ENCODE data around the gene MDGA2.

Gene MDGA2

GRCh38 chr14:47606566-47606965 lies 68.8 kb downstream of the MDGA2 start:
- DNase-seq: no peak

GRCh38 chr14:47596860-47597259 lies 78.5 kb downstream of the MDGA2 start:
- DNase-seq: no peak

DNA sequence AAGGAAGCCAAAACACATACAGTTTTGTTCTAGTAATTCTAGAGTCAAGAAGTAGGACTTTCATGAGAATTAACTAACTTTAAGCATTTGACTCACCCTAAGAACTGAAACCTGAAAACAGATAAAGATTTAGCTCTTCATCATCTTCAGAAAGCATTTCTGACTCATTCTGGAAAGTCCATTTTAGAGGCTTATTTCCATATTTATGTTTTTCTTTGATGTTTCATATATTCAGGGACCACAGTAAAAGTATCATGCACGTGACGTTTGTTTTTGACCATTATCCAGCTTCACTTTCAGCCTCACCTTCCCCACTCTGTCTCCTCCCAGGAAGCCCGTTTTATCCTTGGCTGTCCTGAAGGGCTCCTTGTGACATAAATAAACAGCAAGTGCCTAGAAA lies 79.2 kb downstream of the MDGA2 start:
- DNase-seq: no peak

DNA sequence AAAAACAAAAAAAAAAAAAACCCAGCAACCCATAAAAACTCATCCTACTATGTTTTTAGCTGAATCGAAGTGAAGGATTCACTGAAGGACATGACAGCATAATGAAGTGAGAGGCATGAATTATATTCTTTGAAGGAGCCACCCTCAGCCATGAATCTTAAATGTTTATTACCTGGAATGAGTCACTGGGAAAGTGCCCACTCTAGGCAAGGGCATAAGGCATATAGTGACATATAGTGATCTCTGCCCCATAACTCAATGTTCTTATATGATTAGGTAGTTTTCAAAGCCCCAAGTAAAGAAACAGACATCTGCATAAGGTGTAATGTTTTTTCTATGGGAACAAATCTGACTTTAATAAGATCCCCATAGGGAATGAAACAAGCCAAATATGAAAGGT lies 79.9 kb downstream of the MDGA2 start:
- no peak for DNase-seq

- DNase-seq: no peak
These were observed 84.5 kb downstream of the MDGA2 start for GRCh38 chr14:47590767-47591495.

- DNase-seq: no peak
These were observed 90.0 kb downstream of the MDGA2 start for GRCh38 chr14:47585447-47585846.

DNA sequence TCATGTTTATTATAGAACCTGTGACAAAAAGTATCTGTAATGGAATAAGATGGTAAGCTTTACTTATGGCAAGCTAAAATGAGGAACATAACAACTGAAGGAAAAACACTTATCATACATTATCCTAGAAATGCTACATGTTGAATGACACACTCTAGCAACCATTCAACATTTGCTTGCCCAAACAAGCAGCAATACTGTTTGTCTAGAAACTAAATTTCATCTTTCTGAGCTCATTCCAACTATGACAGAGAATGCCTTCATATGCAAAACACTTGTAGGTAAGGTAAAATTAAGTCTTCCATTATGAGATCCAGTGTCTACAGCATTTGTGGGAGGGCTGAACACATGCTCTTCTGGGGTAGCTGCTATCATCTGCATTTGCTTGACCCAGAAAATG lies 108.1 kb downstream of the MDGA2 start:
- DNase-seq: no peak

GRCh38 chr14:47557894-47558293 lies 117.5 kb downstream of the MDGA2 start:
- no peak for DNase-seq

DNA sequence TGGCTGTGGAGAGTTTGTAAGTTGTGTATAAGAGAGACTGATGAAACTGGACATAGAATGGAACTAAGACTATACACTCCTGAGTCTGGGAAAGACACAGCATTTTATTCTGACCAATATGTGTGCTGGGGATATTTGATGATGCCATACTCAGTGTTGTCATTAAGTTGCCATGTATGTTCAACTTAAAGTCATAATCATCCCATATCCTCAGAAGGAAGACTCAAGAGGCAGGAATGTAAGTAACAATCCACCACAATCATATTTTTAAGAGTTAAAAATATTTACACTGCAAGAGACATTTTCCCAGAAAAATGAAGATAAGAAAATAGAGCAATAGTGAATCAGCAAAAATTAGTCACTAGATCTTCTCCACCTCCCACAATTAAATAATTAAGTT lies 120.1 kb downstream of the MDGA2 start:
- no peak for DNase-seq

DNA sequence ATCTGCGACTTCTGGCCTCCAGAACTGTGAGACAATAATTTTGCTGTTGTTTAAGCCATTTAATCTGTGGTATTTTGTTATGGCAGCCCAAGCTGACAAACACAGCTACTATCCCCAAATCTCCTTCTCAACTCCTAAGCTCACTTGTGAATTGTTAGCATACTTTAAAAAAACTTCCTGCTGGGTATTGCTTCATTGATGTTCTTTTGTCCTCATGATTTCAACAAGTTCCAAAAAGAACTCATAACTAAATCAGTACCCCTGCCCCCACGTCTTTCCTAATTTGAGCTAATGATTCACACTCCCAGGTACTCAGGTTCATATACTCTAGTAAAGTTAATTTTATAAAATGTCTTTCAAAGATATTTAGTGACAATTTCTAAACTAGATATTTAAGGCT lies 125.5 kb downstream of the MDGA2 start:
- no peak for DNase-seq

DNA sequence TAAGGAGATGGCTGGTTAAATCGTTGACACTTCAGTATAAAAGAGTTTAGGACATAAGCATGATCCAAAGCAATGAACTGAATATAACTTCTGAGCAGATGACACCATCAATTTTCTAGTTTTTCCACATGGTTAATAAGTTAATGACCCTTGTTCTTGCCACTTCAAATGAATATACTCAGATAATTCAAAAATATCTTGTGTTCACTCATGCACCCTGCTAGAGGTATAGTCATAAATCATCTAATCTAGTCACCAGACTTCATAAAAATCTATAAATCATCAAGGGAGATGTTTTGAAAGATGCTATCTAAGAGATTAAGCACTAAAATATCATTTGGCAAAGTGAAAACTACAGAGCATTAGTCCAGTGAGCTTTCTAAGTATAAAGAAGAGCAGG lies 131.9 kb downstream of the MDGA2 start:
- DNase-seq: no peak

GRCh38 chr14:47541662-47542061 lies 133.7 kb downstream of the MDGA2 start:
- no peak for DNase-seq

DNA sequence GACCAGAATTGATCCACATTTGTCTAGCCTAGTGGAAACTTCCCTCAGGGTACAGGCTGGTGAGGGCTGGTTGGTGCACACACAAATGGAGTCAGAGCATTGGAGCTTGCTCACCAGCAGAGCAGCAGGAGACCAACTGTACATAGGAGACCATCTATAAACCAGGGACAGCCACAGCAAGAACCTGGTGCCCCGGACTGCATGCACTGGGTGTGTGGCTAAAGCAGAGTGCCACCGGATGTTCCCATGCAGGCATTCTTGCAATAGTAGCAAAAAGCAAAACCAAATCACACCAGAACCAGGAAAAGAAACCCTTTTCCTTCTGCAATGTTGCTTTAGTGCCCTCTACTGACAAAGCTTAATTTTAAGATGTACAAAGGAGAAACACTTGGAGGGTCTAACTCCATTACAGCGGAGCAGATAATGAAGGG lies 136.4 kb downstream of the MDGA2 start:
- DNase-seq: no peak

- DNase-seq: no peak
These were observed 139.1 kb downstream of the MDGA2 start for GRCh38 chr14:47536341-47536740.

DNA sequence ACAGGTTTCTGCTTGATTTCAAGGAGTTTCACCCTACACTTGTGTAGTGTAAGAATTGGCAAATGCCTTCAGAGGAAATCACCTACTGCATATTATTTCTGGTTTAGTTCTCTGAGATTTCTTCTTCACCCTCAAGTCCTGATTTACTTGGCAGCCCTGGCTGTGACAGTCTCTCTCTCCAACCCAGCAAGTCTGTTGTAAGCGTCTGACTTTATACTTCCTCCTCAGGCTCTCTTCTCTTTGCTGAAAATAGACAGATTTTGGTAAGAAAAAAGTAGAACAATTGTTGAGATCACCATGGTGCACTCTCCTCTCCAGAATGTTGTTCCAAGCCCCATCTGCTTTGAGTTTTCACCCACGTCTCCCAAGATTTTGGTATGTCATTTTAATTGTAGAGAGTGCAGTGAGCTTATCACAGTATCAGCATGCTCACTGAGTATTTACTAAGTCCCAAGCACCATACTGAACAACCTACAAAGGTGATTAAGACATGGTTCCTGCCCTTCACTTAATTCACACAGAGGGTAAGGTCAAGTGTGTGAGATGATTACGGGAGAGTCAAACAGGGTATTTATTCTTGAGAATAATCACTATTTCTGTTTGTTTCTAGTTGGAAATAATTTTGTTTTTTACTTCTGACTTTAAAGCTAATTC lies 148.7 kb downstream of the MDGA2 start:
- DNase-seq: no peak

GRCh38 chr14:47524524-47524923 lies 150.9 kb downstream of the MDGA2 start:
- no peak for DNase-seq

GRCh38 chr14:47520382-47520781 lies 155.0 kb downstream of the MDGA2 start:
- no peak for DNase-seq

DNA sequence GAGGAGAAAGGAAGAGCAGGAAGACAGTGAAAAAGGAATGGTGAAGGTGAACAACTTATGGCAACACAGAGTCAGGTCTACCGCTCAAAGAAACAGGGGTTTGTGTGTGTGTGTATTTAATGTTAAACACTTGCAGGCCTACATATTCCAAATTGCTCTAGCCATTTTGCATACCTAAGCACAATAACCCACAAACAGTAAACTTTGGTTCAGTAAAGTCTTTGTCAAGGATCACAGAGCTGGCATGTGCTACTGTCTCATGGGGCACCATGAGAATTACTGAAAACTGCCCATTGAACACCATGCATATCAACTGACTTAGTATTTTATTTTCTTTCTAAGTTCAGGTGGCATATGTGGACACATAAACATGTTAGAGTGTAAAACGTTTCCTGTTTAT lies 163.6 kb downstream of the MDGA2 start:
- no peak for DNase-seq

DNA sequence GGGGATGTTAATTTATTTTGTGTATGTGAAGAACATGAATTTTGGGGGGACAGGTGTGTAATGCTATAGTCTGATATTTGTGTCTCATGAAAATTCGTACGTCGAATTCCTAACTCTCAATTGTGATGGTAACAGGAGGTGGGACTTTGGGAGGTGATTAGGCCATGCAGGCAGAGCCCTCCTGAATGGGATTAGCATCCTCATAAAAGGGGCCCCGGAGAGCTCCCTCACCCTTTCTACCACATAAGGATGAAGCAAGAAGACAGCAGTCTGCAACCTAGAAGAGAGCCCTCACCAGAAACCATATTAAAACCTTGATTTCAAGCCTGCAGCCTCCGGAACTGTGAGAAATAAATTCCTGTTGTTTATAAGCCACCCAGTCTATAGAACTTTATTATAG lies 165.4 kb downstream of the MDGA2 start:
- no peak for DNase-seq

DNA sequence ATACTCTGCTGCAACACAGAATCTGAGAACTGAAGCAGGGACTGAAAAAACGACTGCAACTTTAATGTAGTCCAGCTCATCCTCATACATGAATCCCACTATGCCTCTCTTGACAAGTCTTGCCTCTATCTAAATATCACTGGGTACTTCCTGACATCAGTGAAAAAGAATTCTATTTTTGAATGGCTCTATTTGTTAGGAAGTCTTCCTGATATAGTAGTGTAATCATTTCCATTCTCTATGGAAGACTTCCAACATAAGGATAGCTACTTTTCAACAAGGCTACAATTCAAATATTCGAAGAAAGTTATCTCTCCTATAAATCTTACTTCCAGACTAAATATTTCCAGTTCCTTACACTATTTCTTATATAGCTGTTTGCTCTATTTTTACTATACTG lies 167.5 kb downstream of the MDGA2 start:
- DNase-seq: no peak

DNA sequence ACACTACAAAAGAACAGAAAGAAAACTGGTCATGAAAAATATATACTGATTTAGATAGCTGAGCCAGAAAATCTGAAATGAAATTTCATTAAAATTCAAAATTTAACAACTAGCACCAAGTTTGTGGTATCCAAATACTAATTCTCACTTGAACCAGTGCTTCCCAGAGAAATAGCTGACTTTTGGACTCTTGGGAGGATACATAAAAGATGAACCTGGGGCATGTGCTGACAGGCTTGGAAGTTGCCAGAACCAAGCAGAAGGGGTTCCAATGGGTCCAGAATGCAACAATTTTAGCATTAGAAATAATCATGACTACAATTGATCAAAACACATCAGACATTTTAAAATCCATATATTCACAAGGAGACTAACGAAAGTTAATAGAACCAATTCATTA lies 175.0 kb downstream of the MDGA2 start:
- DNase-seq: no peak

- no peak for DNase-seq
These were observed 184.6 kb downstream of the MDGA2 start for GRCh38 chr14:47490766-47491165.

DNA sequence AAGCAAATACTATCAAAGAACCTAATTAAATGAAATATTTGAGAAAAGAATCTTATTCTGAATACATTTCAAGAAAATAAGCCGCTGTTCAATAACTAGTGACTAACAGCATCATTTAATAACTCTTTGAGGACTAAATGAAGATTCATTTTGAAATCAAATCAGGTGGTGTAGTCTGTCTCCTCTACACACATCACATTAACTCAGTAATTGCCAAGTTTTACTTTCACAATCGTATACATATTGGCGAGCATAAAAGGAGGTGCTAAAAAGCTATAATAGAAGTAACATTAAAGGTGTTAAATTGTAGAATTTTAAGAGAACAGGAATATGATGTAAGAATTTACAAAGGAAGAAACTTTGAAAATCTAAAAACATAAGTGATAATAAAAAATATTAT lies 185.1 kb downstream of the MDGA2 start:
- DNase-seq: no peak

DNA sequence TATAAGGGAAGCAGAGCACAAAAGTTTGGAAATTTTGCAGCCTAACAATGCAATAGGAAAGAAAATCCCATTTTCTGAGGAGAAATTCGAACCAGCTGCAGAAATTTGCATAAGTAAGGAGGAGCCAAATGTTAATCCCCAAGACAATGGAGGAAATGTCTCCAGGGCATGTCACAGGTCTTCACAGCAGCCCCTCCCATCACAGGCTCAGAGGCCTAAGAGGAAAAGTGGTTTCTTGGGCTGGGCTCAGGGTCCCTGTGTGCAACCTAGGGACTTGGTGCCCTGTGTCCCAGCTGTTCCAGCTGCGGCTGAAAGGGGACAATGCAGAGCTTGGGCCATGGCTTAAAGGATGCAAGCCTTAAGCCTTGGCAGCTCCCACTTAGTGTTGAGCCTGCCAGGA lies 190.0 kb downstream of the MDGA2 start:
- DNase-seq: no peak

DNA sequence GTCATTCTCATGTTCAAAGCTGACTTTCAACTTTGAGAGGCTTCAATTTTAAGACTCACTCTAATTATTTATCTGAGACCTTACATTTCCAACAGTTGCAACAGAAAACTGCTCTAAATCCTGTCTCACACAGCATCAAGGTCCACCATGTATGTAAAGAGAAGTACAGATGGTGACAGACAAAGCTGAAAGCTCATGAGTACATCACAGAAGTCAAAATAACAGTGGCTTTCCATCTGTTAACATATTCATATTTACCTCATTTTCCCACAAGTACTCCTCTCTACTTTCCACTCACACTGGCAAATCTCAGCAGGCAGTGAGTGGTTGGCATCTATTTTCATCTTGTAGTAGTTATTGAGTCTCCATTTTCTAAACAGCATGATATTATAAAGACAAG lies 192.0 kb downstream of the MDGA2 start:
- no peak for DNase-seq

All from activated naive CD4-positive, alpha-beta T cell (primary cell).